HG03280 (cell line): Measurements from ENCODE around the gene TECTA.
"Not testable (repeated sequence)": the region's sequence is repeated elsewhere in the genome, so short reads cannot be mapped to it uniquely, and the experiment has no call there.

ENCODE experiments used
- ATAC-seq: cut with Tn5 transposase; IDR thresholded peaks from one replicate; pipeline ENCODE4 v1.9.1; 2021; ENCODE audit warnings: mild to moderate bottlenecking, moderate library complexity; ENCODE audit not compliant: unreplicated experiment

TECTA gene

GRCh38 chr11:121225382-121225781 is 124.3 kb downstream of the TECTA start:
- ATAC-seq = no peak

DNA sequence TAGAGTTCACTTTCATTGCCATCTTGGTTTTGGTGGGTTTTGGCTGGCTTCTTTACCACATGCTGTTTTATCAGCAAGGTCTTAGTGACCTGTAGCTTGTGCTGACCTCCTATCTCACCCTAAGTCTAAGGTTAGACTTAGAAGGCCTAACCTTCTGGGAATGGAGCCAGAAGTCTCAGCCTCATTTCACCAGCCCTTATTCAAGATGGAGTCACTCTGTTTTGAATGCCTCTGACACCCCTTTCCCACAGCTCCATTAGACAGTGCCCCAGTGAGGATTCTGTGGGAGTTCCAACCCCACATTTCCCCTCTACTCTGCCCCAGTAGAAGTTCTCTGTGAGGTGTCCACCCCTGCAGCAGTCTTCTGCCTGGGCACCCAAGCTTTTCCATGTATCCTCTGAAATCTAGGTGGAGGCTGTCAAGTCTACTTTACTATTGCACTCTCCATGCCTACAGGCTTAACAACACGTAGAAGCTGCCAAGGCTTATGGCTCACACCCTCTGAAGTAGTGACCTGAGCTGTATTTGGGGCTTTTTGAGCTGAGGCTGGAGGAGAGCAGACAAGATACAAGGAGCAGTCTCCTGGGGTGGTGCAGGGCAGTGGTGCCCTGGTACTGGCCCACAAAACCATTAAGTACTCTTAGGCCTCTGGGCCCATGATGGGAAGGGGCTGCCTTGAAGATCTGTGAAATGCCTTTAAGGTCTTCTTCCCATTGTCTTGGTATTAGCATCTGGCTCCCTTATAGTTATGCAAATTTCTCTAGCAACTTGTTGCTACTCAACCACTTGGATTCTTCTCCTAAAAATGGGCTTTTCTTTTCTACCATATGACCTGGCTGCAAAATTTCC is 125.6 kb downstream of the TECTA start:
- no peak for ATAC-seq

GRCh38 chr11:121228851-121229250 is 127.8 kb downstream of the TECTA start:
- no peak for ATAC-seq

GRCh38 chr11:121229495-121230215 is 128.6 kb downstream of the TECTA start:
- ATAC-seq = no peak

DNA sequence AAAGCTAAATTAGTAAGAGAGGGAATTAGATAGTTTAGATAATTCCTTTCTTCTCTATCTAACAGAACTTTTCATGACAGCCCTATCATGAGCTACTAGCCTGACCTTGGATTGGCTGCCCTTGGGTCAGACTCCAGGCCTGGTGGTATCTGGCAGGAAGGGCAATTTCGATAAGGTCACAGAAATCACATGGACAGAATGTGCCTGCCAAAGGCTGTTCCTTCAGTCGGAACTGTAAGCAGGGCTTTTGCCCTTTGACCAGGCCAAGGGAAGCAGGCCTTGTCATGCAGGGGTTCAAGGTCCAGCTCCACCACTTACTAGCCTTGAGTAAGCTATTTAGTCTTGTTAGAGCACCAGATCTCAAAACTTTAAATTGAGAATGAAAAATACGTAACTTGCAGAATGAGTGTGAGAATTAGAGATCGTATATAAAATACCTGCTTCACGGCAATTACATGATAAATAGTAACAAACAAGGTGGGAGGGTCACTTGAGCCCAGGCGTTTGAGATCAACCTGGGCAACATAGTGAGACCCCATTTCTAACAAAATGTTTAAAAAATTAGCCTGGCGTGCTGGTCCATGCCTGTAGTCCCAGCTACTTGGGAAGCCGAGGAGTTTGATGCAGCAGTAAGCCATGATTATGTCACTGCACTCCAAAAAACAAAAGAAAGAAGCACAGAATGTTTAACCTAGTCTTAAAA is 130.7 kb downstream of the TECTA start:
- ATAC-seq = no peak

DNA sequence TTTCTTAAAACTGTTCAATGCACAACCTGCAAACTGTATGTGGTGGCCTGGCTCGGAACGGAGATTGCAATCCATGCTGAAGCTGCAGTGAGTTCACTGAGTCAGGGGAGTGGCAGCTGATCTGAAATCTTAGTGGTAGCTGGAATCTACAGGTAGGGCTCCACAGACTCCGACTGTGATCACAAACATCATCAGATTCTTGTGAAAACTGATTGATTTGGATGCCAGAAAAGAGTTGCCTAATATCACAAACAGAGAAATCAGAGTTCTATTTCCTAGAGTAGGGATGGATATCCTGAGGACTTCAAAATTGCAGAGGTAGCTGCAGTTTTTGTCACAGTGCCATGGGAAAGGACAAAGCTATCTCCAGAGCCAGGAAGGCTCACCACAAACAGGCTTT is 134.0 kb downstream of the TECTA start:
- ATAC-seq = no peak

- ATAC-seq = peak; percentile 75
Observed at GRCh38 chr11:121236115-121237001, 135.3 kb downstream of the TECTA start.

DNA sequence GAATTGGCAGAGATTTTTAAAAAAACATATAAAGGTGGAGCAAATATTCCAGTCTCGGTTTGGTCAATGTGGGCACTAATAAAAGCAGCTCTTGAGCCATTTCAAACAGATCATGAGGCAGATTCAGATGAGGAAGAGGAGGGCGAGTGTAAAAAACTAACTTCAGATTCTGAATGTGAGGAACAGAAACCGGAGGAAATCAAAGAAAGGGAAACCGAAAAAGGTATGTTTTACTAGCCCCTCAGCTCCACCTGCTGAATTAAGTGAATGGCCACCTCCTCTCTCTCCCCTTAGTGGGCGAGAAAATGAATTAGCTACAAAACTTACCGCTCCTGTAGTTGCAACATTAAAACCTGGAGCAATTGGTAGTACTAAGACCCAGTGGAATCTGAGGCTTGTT is 136.2 kb downstream of the TECTA start:
- not testable (repeated sequence) for ATAC-seq

GRCh38 chr11:121237686-121238658 is 136.9 kb downstream of the TECTA start:
- no peak for ATAC-seq

GRCh38 chr11:121238956-121239355 is 137.9 kb downstream of the TECTA start:
- ATAC-seq = no peak

GRCh38 chr11:121240001-121240400 is 139.0 kb downstream of the TECTA start:
- ATAC-seq = not testable (repeated sequence)

DNA sequence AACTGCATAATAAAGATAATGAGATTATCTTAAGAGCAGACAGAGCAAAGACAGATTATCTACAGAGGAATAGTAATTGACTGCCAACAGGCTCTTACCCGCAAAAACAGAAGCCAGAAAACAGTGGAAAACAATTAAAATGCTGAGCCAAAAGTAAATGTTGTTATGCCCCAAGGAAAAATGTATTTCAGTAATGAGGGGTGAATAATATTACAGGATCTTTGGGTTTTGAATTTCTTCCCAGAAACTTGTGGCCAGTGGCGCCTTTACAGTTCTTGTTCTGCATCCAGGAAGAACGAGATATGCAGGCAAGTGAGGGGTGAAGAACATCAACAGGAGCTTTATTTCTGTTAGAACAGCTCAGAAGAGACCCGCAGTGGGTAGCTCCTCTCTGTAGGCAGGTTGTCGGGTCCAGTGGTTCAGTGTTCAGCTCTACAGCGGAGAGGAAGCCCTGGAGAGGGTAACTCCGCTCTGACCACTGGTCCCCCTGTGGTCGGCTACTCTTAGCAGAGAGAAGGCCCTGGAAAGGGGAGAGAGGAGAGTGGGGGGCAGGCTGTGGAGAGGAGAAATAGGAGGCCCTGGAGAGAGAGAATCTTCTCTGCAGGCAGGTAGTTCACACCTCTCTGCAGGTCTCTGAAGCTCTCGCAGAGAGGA is 139.7 kb downstream of the TECTA start:
- ATAC-seq = no peak
